Stimulated activated CD4-positive, alpha-beta T cell treated with anti-CD3 and anti-CD28 coated beads, Interleukin-2, amount 100 ng/mL, for 4 hours (primary cell): Measurements from ENCODE around the gene MRPS18B.
"Not testable (repeated sequence)": the region's sequence is repeated elsewhere in the genome, so short reads cannot be mapped to it uniquely, and the experiment has no call there.

Source experiments
- DNase-seq: peaks from one replicate; pipeline ENCODE4 v3.0.0-alpha.2; 2020; ENCODE audit warnings: low read depth

The MRPS18B gene

DNA sequence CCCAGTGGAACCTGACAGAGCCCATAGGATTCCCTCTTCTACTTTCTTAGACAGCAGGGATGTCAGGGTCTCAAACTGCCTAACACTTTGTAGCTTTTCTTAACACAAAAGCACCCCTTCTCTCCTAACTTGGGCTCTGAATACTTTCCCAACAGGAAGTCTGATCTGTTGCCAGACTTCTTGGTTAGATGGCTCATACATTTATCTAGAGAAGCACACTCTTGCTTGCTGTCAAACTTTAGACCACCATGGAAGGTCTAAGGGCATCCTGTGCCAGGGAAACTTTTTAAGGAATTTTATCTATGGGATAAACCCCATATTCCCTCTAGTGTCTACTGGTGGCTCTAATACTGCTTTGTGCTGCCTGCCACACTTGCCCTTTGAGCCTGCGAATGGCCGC is 26.0 kb downstream of the MRPS18B start:
- DNase-seq: no peak

DNA sequence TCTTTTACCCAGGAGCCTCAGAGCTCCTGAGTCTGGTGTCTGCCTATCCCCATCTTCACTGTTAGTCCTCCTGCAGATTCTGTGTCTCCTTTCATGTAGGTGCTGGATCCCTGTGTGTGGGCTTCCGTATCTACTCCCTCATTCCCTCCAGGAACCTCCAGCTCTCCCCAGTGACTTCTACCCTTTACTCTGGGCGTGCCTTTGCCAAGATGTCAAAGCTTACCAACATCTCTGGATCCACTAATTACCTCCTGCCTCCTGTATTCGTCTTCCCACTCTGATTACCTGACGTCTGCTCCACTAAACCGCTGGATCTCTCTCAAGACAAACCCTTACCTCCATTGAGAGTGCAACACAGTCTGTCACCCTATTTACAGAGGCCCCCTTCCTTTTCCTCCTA is 27.1 kb downstream of the MRPS18B start:
- no peak for DNase-seq

DNA sequence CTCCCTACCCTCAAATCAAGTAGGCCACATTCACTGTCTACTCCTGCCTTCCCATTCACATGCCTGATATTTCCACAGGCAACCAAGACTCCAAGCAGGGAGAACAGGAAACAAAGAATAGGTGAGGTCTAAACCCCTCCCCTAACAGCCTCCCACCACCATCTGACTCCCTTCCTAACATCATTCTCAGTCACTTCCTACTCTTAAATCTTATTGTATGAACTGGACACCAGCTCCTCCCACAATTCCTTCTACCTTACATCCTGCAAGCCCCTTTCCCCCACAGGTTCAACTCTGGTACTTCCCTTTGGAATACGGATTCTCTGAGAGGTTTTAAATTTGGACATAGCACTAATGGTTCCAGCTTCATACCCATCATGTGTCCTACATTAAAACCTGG is 28.3 kb downstream of the MRPS18B start:
- no peak for DNase-seq

DNA sequence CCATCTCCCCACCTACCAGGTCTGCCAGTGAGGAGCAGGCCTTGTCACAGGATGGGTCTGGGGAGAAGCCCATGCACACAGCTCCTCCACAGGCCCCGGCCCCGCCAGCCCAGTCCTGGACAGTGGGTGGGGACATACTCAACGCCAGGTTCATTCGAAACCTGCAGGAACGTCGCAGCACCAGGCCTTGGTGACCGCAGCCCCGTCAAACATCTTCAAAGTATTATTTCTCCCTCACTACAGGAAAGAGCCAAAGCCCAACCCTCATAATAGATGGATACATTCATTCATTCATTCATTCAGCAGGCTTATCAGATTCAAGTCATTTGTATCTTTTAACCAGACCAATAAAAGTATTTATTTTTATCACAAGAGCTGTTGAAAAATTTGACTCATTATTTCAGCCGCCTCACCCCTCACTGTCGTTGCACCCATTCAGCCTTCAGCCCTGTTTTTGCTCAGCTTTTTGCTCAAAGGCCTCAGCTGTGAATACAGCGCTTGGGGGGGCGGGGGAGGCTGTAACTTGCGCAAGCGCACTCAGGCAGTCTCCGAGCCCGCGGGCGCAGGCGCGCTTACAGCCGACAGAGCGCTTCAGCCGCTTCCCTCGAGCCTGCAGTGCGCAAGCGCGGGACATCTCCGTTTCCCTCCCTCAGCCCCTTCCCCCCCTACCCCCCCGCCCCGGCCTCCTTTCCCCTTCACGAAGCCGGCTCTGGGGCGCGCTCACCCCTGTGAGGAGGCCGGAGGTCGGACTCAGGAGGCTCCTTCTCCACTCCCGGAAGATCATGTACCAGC is 29.0 kb downstream of the MRPS18B start, which contains the start of gene C6orf136:
Gene C6orf136, plus strand, starts transcription at position 684 of the 792 bp plus-strand sequence. Its CDS starts 99 bp downstream, at position 783.
- peak; percentile 91 for DNase-seq

DNA sequence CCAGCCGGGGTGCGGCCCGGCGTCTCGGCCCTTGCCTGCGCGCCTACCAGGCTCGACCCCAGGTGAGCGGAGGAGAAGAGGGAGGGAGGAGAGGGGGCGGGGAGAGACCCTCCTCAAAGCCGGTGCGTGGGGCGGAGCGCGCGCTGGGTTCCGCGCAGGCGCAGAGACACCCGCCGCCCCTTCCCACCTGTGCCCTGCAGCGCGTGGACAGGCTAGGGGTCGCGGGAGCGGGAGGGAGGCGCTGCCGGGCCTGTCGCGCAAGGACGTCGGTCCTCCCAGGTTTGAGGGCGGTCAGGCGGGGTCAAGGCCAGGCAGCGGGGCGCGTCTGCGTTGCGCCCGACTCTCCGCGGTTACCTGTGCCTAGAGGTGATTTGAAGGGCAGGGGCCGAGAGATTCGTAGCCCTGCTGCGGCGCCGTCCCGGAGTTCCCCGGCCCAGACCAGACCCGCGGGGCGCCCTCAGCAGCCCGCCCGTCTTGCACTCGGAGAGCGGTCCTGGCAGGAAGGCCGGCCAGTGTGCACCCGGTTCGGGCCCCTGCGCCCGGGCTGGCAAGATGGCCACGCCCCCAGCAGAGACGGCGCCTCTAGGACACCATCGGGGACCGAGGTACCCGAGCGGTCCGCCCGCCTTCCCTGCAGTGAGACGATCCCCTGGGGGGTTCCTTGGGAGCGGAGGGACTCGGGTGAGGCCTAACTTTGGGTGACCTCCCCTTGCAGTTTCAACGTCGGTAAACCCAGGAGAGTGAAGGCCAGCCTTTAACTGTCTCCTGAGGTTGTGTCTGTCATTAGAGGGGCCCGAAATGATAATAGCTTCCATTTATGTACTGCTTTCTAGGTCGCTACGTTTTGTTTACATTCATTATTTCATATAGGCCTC is 29.8 kb downstream of the MRPS18B start:
- peak; percentile 66 for DNase-seq

DNA sequence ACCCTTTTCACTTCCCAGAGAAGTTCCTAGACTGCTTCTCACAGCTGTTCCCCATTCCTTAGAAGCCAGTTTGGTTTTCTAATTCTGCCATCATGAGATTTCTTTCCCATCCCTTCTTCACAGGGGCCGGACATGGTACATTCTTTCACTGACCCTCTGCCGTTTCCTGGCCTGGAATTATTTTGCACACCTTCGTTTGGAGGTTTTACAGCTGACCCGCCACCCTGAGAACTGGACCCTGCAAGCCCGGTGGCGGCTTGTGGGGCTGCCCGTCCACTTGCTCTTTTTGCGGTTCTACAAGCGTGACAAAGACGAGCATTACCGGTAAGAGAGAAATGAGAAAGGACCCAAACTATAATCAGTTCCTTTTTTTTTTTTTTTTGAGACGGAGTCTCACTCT is 33.5 kb downstream of the MRPS18B start:
- no peak for DNase-seq

DNA sequence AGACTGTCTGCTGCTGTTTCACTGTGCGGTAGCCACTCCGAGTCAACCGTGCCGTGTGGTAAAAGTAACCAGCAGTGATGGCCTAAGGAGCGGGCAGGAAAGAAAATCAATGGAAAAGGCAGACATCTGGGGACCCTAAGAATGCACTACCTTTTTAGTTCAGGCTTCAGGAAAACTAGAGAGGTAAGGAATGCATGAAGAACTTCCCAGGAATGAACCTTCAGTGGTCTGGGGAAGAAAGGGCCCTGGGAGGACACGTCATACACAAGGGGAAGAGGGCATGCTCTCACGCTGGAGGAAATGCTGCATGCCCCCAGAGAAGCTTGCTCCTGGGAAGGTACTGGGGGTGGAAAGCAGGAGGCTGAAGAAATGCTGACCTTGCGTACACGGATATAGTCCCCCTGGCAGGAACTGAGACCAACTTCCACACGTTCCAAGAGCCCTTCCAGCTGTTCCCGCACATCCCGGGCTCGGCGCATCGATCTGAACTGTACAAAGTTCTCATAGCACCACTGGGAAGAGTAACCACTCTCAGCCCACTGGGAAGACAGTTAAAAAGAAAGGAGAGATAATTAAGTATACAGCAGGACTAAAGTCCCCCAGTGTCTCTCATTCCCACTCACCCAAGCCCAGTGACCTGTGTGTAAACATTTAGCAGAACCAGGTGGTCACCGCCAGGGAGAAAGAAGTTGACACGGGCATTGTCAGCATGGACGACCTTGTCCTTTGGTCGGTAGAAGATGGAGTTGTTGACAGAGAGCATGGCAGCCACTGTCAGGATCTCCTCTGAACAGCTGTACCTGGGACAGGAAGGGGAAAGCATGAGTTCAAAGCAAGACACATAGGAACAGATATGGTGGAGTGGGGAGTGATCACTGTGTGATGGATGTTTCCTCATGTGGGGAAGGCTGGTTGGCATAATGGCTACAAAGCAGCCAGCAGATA is 37.4 kb downstream of the MRPS18B start:
- DNase-seq: no peak

DNA sequence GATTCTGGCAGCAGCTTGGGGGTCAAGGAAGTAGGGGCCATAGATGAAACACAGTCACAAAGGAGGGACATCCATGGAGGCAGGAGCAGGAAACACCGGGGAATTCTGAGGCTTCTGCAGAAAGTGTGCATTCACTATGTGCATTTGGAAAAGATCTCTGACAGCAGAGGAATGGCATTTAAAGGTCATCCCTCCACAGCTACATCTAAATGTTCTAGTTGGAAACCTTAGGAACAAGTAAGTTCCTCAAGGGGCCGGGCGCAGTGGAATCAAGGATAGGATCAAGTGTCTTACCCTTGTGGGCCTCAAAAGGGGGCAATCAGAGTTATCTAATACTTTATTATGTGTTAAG is 38.1 kb downstream of the MRPS18B start:
- DNase-seq: no peak

DNA sequence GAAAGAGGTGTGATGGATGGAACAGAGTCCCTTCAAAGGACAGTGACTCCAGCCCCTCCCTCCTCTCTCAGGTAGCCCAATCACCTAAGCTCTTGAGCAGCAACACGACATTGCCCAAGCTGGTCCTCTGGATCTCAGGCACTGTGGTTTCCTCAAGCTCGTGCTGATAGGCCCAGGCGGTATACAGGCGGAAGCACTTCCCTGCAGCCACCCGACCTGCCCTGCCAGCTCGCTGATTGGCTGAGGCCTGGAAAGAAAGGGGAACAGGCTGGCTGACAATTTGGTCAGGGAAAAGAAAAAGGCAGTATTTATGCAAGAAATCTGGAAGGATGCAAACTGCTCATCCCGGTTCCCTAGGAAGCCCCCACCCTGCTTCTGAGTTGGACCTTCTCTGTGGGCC is 38.9 kb downstream of the MRPS18B start:
- no peak for DNase-seq

DNA sequence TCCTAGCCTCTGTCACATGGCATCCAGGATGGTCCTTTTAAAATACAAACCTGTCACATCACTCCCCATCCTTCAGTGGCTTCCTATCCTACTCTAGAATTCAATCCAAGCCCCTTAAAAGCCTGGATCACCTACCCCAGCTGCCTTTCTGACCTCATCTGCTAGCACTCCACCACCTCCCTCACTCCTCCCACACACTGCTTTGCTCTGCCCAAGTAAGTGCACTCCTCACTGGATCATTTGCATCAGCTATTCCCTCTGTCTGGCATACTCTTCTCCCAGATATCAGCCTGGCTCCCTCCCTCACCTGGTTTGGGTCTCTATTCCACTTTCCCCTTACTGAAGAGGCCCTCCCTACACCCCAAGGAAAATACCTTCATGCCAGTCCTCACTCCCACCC is 39.8 kb downstream of the MRPS18B start:
- DNase-seq: no peak

DNA sequence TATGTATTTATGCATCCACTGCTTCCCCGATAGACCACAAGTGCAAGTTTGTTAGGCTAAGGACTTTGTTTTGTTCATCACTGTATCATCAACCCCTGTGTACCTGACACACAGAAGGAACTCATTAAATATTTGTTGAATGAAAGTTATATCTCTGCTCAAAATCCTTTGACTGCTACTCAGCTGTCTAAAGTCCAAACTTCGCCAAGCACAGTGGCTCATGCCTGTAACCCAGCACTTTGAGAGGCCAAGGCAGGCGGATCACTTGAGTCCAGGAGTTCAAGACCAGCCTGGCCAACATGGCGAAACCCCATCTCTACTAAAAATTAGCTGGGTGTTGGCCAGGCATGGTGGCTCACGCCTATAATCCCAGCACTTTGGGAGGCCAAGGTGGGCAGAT is 40.3 kb downstream of the MRPS18B start:
- DNase-seq: not testable (repeated sequence)

DNA sequence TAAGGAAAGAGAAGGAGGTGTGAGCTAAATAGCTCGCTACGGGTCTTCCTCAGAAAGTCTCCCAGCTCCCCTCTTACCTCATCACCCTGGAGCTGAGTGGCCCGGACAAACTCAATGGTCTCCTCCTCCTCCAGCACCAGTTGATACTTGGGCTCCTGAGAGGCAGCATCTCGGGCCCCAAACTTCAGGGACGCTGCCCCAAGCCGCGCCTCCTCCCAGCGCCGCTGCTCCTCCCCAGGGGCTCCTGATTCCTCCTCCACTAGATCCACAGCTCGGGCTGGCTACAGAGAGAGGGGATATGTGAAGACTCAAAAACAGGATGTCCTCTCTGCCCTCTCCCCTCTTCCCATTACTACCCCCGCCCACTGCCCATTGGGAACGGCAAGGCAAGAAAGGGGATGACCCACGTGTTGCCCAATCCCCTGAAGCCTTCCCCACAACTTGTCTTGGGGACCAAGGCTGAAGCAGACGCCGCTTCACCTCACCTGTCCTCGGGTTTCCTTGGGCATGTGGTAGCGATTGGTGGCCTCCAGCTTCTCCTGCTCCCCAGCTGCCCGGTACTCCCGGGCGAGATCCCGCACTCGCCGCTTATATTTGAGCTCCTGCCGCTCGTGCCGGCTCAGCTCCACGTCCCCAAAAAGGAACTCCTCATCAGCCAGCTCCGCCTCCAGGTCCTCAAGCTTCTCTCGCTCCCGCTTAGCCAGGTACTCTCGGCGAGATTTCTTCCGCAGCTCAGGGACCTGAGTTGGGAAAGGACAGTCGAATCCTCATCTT is 47.5 kb downstream of the MRPS18B start:
- no peak for DNase-seq

DNA sequence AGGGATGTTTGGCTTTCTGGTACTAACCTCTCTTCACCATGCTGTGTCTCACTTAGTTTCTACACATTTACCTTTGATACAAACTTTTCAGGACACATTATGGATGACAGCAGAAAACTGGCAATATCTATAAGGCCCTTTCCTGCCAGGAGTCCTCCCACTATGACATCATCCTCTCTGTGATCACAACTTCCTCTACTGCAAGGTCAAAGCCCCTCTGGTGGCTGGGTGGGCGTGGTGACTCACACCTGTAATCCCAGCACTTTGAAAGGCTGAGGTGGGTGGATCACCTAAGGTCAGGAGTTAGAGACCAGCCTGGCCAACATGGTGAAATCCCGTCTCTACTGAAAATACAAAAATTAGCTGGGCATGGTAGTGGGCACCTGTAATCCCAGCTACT is 48.7 kb downstream of the MRPS18B start:
- peak; percentile 52 for DNase-seq

DNA sequence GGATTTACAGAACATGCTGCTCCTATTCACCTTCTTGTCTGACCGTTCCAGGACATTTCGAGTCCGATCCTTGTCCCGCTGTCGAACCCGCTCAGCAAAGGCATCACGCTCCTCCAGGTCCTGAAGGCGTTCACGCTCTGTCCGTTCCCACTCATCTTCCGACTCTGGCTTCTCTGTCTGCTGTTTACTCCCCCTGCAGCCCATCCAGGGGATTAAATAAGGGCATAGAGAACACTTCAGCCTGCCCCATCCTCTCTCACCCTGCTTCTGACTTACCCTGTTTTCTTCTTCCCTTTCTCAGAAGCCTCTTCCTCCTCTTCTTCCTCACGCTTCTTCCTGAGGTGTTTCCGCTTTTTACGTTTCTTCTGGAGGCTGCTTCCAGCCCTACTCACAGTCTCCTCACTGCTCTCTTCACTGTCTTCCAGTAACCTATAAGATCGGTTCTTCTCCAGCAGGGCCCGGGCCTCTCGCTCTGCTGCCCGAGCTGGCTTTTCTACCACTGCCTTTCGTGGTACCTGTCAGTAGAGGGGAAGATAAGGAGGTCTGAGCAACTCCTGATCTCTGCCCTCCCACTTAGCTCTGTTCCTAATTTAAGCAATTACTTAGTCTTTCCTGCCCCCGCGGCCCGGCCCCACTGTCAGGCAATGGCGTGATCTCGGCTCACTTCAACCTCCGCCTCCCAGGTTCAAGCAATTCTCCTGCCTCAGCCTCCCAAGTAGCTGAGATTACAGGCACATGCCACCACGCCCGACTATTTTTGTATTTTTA is 53.3 kb downstream of the MRPS18B start:
- DNase-seq: no peak

DNA sequence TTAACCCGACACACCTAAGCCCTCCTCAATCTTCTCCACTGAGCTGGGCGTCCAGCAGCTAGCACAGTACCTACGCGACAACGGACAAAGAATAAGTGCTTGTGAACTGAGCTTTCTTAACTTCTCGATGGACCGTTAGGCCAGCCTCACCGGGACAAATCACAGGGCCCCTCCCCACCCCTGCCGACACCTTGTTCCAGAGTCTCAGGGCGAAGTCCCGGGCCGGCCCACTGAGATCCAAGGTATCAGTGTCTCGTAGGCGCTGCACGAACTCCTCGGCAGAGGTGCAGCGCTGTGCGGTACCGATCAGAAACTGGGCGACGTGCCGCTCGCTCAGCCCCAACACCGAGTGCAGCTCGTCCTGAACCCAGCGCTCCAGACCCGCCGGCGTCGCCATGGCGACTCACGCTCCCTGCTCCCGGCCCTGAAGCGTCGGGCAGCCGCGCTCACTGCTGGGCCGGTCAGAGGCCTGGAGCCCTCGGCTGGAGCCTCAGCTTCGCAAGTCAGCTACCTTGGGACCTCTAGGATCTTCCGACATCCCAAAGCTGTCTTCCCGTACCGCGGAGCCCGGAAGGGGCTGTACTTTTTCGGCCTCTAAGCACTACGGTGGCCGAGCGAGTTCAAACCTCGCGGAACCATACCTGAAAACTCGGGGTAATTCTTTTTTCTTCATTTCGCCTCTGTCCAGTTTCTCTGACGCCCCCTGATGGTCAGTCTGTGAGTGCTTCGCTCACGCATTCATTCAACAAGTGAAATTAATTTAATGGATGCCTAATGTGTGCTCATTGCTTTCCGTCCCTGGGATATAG is 55.0 kb downstream of the MRPS18B start, which contains the start of gene DHX16:
Gene DHX16, minus strand, starts transcription at position 562 of the 809 bp plus-strand sequence. Its CDS starts 165 bp downstream, at position 397.
- peak; percentile 83 for DNase-seq
